GM12865 (cell line): Measurements from ENCODE around the gene FLVCR1.
"Not testable (repeated sequence)": the region's sequence is repeated elsewhere in the genome, so short reads cannot be mapped to it uniquely, and the experiment has no call there.

Experiments used
- DNase-seq: peaks from one replicate; pipeline ENCODE4 v3.0.0; 2010; ENCODE audit warnings: low read depth
- H3K4me3 ChIP-seq: 2 replicates; pipeline ENCODE4 v1.5.1; 2011; ENCODE audit warnings: mild to moderate bottlenecking, low read depth, low read length, control low read depth
- CTCF ChIP-seq: IDR thresholded peaks from 2 replicates; pipeline ENCODE4 v1.5.1; 2011; ENCODE audit warnings: low read length, control low read depth, low read depth, inconsistent platforms; ENCODE audit not compliant: insufficient read depth; ENCODE audit errors: missing control alignments

The FLVCR1 gene

GRCh38 chr1:212908971-212909370, 50.9 kb downstream of the FLVCR1 start:
- TF ChIP-seq CTCF: no peak
- H3K4me3 ChIP-seq: no peak overlapping the region
- DNase-seq: no peak

- no peak overlapping the region for H3K4me3 ChIP-seq
- TF ChIP-seq CTCF: no peak
These were observed 51.6 kb downstream of the FLVCR1 start for GRCh38 chr1:212909652-212910063.

GRCh38 chr1:212910213-212910612, 52.1 kb downstream of the FLVCR1 start:
- H3K4me3 ChIP-seq, DNase-seq: not testable (repeated sequence)

More at GRCh38 chr1:212909652-212910063, 51.6 kb downstream of the FLVCR1 start:
- DNase-seq: no peak

- DNase-seq, H3K4me3 ChIP-seq: not testable (repeated sequence)
These were observed 55.6 kb downstream of the FLVCR1 start for GRCh38 chr1:212913638-212914037.

- H3K4me3 ChIP-seq, DNase-seq: not testable (repeated sequence)
These were observed 56.0 kb downstream of the FLVCR1 start for GRCh38 chr1:212914110-212914509.

GRCh38 chr1:212914789-212915188, 56.7 kb downstream of the FLVCR1 start:
- H3K4me3 ChIP-seq: no peak overlapping the region
- no peak for TF ChIP-seq CTCF
- DNase-seq: no peak

GRCh38 chr1:212915245-212916091, 57.4 kb downstream of the FLVCR1 start:
- no peak for DNase-seq
- no peak for TF ChIP-seq CTCF
- H3K4me3 ChIP-seq: no peak overlapping the region

- no peak for DNase-seq
- no peak overlapping the region for H3K4me3 ChIP-seq
- TF ChIP-seq CTCF: no peak
These were observed 58.5 kb downstream of the FLVCR1 start for GRCh38 chr1:212916481-212917133.
